Panc1 (cell line): Measurements from ENCODE around the gene GPR15LG.

ENCODE experiments used
- SIN3A ChIP-seq: IDR thresholded peaks from 2 replicates; pipeline ENCODE4 v1.6.1; 2012; ENCODE audit warnings: low read depth, mild to moderate bottlenecking, low read length, moderate library complexity, borderline replicate concordance; ENCODE audit not compliant: insufficient read depth
- TCF7L2 ChIP-seq: IDR thresholded peaks from 2 replicates; pipeline ENCODE4 v1.6.1; 2011; ENCODE audit warnings: mild to moderate bottlenecking, low read depth, low read length, inconsistent platforms
- TF ChIP-seq, protein P1 (sequence below): fragments of 450-650 bp; IDR thresholded peaks from 2 replicates; pipeline ENCODE4 v1.5.1; 2017; ENCODE audit warnings: mild to moderate bottlenecking
- TF ChIP-seq, protein P2 (sequence below), 2 experiments: IDR thresholded peaks; 2 replicates each; pipeline ENCODE4 v1.6.1; 2011 to 2012; ENCODE audit warnings: low read depth in 2 of 2, control low read depth in 1 of 2, low read length in 1 of 2, mild to moderate bottlenecking in 1 of 2, moderate library complexity in 1 of 2; ENCODE audit not compliant: insufficient read depth in 1 of 2

DNA sequence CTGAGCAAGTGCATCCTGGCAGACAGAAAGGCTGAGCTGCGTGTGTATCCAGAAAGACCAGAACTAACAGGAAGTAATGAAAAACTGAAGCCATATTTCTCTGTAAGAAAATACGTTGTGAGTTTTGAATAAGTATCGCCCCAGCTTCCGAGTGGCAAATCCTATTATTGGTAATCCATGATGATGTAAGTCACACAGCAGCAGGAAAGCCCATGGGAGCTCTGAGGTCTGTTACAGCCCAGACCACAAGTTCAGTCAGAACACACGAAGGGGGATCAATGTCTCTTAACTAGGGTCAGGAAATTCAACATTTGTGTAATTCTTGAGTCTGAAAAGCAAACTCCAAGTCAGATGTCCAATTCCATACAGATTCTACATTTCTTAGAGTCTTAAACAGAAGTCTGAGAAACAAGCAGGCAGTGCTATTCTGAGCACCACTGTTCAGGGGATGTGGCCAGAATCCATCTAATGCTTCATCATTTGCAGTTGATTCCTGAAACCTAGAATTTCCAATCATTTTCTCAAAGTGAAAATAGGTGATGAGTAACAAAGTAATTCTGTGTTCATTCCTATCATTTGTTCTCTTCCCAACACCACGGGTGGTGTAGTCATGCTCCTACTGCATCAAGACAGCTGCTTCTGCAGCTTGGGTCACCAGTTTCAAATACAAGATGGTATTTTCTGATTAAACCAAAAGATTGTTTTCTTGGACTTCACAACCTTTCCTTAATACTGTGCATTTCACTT lies 52.0 kb downstream of the GPR15LG start, which contains the start of gene LRIT2:
- TF ChIP-seq, protein P1, sequence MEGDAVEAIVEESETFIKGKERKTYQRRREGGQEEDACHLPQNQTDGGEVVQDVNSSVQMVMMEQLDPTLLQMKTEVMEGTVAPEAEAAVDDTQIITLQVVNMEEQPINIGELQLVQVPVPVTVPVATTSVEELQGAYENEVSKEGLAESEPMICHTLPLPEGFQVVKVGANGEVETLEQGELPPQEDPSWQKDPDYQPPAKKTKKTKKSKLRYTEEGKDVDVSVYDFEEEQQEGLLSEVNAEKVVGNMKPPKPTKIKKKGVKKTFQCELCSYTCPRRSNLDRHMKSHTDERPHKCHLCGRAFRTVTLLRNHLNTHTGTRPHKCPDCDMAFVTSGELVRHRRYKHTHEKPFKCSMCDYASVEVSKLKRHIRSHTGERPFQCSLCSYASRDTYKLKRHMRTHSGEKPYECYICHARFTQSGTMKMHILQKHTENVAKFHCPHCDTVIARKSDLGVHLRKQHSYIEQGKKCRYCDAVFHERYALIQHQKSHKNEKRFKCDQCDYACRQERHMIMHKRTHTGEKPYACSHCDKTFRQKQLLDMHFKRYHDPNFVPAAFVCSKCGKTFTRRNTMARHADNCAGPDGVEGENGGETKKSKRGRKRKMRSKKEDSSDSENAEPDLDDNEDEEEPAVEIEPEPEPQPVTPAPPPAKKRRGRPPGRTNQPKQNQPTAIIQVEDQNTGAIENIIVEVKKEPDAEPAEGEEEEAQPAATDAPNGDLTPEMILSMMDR, result no peak
- TF ChIP-seq, protein P2, sequence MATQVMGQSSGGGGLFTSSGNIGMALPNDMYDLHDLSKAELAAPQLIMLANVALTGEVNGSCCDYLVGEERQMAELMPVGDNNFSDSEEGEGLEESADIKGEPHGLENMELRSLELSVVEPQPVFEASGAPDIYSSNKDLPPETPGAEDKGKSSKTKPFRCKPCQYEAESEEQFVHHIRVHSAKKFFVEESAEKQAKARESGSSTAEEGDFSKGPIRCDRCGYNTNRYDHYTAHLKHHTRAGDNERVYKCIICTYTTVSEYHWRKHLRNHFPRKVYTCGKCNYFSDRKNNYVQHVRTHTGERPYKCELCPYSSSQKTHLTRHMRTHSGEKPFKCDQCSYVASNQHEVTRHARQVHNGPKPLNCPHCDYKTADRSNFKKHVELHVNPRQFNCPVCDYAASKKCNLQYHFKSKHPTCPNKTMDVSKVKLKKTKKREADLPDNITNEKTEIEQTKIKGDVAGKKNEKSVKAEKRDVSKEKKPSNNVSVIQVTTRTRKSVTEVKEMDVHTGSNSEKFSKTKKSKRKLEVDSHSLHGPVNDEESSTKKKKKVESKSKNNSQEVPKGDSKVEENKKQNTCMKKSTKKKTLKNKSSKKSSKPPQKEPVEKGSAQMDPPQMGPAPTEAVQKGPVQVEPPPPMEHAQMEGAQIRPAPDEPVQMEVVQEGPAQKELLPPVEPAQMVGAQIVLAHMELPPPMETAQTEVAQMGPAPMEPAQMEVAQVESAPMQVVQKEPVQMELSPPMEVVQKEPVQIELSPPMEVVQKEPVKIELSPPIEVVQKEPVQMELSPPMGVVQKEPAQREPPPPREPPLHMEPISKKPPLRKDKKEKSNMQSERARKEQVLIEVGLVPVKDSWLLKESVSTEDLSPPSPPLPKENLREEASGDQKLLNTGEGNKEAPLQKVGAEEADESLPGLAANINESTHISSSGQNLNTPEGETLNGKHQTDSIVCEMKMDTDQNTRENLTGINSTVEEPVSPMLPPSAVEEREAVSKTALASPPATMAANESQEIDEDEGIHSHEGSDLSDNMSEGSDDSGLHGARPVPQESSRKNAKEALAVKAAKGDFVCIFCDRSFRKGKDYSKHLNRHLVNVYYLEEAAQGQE (IDR thresholded peaks at IDR 0.05; ENCODE audit: insufficient read depth in 1 of 2, low read depth in 2 of 2, low read length in 1 of 2), result no peak
- TF ChIP-seq SIN3A, result no peak
- TF ChIP-seq TCF7L2, result no peak
